CD4-positive, alpha-beta T cell treated with Interleukin-15 for 1 hour (primary cell): ENCODE measurements around the gene PTPN6.

Experiments used
- DNase-seq: peaks from one replicate; pipeline ENCODE4 v3.0.0-alpha.2; 2020

PTPN6 gene

DNA sequence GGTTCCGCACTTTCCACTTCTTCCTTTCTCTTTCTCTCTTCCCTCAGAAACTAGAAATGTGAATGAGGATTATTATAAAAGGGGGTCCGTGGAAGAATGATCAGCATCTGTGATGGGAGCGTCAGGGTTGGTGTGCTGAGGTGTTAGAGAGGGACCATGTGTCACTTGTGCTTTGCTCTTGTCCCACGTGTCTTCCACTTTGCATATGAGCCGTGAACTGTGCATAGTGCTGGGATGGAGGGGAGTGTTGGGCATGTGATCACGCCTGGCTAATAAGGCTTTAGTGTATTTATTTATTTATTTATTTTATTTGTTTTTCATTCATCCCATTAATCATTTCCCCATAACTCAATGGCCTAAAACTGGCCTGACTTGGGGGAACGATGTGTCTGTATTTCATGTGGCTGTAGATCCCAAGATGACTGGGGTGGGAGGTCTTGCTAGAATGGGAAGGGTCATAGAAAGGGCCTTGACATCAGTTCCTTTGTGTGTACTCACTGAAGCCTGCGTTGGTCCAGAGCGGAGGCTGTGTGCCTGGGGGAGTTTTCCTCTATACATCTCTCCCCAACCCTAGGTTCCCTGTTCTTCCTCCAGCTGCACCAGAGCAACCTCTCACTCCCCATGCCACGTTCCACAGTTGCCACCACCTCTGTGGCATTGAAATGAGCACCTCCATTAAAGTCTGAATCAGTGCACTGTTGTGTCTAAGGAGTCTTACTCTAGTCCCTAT, 28.0 kb upstream of the PTPN6 start:
- no peak for DNase-seq

DNA sequence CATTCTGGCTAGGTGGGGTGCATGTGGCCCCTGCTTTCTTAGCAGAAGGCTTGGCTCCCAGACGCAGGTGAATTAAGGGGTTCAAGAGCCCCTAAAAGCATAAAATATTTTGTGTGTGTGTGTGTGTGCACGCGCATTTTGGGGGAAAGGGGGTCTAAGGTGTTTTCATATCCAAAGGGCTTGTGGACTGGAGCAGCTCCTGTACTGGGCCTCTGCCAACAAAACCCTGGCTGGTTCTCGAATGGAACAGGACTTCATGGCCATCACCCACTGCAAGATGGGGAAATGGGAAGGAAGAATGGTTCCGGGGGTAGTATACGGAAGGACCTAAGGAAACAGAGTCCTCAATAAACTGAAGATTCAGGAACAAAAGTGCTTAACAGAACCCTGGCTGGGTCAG, 27.3 kb upstream of the PTPN6 start:
- DNase-seq, result no peak

DNA sequence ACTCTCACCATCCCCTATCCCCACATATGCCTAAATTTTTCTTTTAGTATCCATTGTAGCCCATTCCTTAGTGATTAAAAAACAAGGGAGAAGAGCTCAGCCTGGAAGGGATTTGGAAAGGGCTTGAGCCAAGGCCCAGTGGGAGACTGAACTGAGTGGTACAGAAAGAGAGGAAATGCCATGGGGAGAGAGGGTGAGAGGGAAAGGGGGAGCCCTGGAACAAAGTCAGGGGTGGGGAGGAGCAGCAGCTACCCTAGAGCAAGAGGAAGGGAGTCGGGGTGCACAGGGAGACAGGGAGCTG, 26.0 kb upstream of the PTPN6 start:
- DNase-seq, result no peak

- no peak for DNase-seq
Observed at GRCh38 chr12:6925540-6926279, 25.4 kb upstream of the PTPN6 start.

DNA sequence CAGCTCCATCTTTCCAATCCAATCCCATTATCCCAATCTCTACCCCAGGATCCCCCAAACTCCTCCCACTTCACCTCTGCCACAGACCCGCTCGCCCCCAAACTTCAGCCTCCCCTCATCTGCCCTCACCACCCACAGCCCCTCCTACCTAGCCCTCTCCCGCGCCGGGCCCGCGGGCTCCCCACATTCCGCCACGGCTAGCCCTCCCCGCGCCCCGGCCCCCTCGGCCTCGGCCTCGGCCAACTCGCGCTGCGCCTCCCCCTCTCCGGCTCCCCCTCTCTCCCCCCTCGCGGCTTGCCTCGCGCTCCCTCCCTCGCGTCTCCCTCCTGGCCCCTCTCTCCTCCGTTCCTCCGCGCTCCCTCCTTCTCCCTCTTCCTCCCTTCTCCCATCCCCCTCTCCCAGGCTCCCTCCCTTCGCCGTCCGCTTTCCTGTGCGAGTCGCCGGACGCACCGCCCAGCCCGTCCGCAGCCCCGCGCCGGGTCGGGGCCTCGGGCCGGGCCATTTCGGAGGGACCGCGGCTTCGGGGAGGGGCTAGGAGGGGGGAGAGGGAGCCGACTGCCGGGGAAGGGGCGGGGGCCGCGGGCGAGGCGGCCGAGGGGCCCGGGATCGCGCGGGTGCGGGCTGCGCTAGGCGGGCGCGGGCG, 23.7 kb upstream of the PTPN6 start, which contains the start of gene ATN1:
Gene ATN1, plus strand, starts transcription at position 581 of the 643 bp plus-strand sequence. CDS start 6,043 bp downstream, outside the sequence.
- peak; percentile 38 for DNase-seq

DNA sequence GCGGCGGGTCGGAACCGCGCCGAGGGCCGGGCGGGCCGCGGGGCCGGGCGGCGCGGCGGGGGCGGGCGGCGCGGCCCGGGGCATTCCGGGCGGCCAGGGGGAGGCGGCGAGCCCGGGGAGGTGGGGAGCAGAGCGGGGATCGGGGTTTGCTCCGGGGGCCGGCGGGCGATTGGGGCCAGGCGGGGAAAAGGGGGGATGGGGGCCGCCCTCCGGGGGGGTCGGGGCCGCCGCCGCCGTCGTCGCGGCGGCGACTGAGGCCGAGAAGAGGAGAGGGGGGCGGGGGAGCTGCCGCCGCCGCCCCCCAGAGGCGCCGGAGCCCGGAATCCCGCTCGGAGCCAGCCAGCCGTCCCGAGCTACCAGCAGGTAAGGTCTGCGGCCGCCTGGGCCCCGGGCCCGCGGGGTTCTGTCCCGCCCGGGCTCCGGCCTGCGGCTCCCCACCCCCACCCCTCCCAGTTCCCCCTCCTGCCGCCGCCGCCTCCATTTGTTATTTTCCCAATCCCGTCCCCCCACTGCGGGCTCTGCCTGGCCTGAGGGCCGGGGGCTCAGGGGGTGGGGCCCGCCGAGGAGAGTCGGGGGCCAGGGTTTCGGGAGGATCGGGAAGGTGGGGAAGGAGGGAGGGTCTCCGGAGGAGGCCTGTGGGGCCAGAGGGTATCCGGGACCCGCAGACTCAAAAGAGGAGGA, 23.0 kb upstream of the PTPN6 start:
- DNase-seq, result no peak

DNA sequence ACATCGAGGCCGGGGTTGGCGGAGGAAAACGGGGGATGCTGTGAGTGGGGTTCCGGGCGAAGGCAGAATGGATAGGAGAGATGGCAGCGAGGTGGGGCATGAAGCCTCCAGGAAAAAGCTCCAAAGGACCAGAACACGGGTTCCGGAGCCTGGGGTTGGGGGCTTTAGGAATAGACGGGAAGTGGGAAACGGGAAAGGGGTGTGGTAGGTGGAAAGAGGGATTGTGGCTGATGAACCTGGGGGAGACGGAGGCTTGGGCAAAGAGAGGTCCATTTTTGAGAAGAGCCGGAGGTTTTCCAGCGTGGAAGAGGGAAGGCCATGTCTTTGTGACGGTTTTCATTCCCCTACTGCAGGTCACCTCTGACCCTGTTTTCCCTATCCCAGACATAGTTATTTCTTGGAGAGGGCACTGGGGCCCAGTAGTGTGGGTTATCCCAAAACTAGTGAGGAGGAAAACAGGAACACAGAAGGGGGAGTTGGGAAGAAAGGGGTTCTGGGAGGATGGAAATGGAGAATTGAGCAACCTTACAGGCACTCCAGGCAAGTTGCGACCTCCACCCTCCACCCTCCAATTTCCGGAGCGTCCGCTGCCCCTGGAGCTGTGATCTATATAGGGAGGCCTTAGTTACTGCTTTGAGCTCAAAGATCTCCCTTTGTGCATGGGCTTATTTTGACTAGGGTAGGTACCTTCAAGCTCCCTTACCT, 22.3 kb upstream of the PTPN6 start:
- DNase-seq, result no peak

GRCh38 chr12:6929466-6930452, 21.4 kb upstream of the PTPN6 start:
- no peak for DNase-seq

- no peak for DNase-seq
Observed at GRCh38 chr12:6932766-6933165, 18.4 kb upstream of the PTPN6 start.

GRCh38 chr12:6934110-6934509, 17.0 kb upstream of the PTPN6 start:
- DNase-seq, result no peak

DNA sequence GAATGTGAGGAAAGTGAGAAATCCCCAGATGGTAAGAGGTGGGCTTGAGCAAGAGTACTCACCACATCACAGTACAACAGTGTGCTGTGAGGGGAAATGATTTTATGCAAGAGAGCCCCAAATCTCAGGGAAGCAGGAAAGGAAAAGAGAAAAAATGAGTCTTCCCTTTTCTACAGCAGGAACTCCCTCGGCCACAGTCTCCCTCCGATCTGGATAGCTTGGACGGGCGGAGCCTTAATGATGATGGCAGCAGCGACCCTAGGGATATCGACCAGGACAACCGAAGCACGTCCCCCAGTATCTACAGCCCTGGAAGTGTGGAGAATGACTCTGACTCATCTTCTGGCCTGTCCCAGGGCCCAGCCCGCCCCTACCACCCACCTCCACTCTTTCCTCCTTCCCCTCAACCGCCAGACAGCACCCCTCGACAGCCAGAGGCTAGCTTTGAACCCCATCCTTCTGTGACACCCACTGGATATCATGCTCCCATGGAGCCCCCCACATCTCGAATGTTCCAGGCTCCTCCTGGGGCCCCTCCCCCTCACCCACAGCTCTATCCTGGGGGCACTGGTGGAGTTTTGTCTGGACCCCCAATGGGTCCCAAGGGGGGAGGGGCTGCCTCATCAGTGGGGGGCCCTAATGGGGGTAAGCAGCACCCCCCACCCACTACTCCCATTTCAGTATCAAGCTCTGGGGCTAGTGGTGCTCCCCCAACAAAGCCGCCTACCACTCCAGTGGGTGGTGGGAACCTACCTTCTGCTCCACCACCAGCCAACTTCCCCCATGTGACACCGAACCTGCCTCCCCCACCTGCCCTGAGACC, 15.6 kb upstream of the PTPN6 start:
- no peak for DNase-seq

DNA sequence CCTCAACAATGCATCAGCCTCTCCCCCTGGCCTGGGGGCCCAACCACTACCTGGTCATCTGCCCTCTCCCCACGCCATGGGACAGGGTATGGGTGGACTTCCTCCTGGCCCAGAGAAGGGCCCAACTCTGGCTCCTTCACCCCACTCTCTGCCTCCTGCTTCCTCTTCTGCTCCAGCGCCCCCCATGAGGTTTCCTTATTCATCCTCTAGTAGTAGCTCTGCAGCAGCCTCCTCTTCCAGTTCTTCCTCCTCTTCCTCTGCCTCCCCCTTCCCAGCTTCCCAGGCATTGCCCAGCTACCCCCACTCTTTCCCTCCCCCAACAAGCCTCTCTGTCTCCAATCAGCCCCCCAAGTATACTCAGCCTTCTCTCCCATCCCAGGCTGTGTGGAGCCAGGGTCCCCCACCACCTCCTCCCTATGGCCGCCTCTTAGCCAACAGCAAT, 14.9 kb upstream of the PTPN6 start:
- DNase-seq, result no peak

DNA sequence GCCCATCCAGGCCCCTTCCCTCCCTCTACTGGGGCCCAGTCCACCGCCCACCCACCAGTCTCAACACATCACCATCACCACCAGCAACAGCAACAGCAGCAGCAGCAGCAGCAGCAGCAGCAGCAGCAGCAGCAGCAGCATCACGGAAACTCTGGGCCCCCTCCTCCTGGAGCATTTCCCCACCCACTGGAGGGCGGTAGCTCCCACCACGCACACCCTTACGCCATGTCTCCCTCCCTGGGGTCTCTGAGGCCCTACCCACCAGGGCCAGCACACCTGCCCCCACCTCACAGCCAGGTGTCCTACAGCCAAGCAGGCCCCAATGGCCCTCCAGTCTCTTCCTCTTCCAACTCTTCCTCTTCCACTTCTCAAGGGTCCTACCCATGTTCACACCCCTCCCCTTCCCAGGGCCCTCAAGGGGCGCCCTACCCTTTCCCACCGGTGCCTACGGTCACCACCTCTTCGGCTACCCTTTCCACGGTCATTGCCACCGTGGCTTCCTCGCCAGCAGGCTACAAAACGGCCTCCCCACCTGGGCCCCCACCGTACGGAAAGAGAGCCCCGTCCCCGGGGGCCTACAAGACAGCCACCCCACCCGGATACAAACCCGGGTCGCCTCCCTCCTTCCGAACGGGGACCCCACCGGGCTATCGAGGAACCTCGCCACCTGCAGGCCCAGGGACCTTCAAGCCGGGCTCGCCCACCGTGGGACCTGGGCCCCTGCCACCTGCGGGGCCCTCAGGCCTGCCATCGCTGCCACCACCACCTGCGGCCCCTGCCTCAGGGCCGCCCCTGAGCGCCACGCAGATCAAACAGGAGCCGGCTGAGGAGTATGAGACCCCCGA, 14.3 kb upstream of the PTPN6 start:
- DNase-seq, result peak; percentile 64

- DNase-seq, result peak; percentile 96
Observed at GRCh38 chr12:6937481-6938352, 13.4 kb upstream of the PTPN6 start.

DNA sequence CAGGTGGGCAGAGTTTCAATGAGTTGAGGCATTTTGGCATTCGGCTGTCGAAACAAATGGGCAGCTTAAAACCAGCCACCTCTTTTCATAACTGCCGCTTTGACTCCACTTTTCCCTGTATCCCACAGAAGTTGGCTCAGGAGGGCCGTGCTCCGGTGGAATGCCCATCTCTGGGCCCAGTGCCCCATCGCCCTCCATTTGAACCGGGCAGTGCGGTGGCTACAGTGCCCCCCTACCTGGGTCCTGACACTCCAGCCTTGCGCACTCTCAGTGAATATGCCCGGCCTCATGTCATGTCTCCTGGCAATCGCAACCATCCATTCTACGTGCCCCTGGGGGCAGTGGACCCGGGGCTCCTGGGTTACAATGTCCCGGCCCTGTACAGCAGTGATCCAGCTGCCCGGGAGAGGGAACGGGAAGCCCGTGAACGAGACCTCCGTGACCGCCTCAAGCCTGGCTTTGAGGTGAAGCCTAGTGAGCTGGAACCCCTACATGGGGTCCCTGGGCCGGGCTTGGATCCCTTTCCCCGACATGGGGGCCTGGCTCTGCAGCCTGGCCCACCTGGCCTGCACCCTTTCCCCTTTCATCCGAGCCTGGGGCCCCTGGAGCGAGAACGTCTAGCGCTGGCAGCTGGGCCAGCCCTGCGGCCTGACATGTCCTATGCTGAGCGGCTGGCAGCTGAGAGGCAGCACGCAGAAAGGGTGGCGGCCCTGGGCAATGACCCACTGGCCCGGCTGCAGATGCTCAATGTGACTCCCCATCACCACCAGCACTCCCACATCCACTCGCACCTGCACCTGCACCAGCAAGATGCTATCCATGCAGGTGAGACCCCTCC, 12.6 kb upstream of the PTPN6 start:
- DNase-seq, result peak; percentile 16

- DNase-seq, result peak; percentile 12
Observed at GRCh38 chr12:6939191-6939540, 12.0 kb upstream of the PTPN6 start.

DNA sequence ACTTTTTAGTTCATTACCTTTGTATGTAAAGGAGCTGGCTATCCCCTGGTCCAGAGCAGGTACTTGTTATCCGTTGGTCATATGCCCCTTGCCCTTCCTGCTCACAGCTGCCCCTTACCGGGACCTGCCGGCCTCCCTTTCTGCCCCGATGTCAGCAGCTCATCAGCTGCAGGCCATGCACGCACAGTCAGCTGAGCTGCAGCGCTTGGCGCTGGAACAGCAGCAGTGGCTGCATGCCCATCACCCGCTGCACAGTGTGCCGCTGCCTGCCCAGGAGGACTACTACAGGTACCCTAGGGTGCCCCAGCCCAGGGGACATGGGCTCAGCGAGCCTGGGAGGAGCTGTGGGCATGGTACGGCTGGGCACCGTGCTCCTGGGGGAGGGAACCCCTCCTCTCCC, 9.9 kb upstream of the PTPN6 start:
- peak; percentile 15 for DNase-seq

- DNase-seq, result no peak
Observed at GRCh38 chr12:6941782-6942181, 9.4 kb upstream of the PTPN6 start.
